Epithelial cell of esophagus (primary cell): ENCODE data around the gene CASZ1.

Experiments
- DNase-seq: peaks from one replicate; pipeline ENCODE4 v3.0.0; 2010; ENCODE audit warnings: low read depth
- H3K4me3 ChIP-seq: 2 replicates; pipeline ENCODE4 v1.5.1; 2011; ENCODE audit warnings: mild to moderate bottlenecking, low read length, control low read depth
- TF ChIP-seq, protein P1 (sequence below): IDR thresholded peaks from 2 replicates; pipeline ENCODE4 v1.5.1; 2011; ENCODE audit warnings: low read depth, mild to moderate bottlenecking, low read length, control low read depth, inconsistent platforms; ENCODE audit not compliant: insufficient read depth; ENCODE audit errors: missing control alignments

Gene CASZ1

DNA sequence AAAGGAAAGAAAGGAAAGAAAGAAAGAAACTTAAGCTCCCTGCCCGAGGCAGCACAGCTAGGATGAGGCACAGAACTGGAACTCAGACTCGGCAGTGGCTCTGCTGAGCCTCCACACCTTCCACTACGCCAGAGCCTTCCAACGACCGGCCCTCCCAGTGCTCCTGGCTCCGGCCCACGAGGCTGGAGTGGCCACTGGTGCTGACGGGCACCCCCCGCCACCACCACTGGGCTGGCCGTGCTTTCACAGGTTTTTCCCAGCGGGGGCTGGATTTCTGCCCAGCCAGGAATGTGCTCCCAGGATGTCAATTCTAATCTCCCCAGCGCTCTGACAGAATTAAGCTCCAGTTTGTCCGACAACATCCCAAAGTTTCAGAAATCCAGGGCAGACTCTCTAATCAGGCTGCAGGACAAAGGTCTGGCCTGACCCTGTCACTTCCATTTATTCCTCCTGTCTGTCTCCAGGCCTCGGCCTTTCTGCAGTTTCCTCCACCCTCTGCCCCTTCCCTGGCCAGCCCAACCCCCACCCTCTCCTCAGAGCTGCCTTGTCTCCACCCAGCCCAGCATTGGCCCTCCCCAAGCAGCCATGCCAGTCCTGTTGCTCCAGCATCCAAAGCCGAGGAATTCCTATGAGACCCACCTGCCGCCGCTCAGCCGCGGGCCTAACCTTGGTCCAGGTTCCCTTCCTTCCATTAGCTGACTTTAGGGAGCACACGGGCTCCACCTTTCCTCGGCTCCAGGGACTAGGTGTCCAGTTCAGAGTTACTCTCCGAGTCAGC is 81.9 kb downstream of the CASZ1 start:
- DNase-seq, result no peak
- TF ChIP-seq, protein P1, sequence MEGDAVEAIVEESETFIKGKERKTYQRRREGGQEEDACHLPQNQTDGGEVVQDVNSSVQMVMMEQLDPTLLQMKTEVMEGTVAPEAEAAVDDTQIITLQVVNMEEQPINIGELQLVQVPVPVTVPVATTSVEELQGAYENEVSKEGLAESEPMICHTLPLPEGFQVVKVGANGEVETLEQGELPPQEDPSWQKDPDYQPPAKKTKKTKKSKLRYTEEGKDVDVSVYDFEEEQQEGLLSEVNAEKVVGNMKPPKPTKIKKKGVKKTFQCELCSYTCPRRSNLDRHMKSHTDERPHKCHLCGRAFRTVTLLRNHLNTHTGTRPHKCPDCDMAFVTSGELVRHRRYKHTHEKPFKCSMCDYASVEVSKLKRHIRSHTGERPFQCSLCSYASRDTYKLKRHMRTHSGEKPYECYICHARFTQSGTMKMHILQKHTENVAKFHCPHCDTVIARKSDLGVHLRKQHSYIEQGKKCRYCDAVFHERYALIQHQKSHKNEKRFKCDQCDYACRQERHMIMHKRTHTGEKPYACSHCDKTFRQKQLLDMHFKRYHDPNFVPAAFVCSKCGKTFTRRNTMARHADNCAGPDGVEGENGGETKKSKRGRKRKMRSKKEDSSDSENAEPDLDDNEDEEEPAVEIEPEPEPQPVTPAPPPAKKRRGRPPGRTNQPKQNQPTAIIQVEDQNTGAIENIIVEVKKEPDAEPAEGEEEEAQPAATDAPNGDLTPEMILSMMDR, result no peak
- no peak overlapping the region for H3K4me3 ChIP-seq

DNA sequence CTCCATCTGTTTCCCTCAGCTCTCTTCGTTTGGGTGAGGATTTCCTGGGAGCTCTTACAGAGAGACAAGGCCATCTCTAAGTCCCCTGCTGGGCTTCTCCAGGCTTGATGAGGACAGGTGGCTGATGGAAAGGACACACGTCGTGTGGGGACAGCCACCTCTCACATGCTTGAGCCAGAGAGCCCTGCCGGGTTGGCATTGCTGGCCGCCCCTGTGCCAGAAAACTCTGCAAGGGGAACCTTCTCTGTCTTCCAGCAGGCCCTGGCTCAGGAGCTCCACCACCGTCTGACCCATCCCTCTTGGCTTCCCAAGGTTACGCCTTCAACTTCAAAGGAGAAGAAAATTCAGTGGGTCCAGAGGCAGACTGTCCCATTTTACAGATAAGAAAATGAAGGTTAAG is 82.8 kb downstream of the CASZ1 start:
- DNase-seq, result no peak
- TF ChIP-seq, protein P1, result no peak
- H3K4me3 ChIP-seq, result no peak overlapping the region

DNA sequence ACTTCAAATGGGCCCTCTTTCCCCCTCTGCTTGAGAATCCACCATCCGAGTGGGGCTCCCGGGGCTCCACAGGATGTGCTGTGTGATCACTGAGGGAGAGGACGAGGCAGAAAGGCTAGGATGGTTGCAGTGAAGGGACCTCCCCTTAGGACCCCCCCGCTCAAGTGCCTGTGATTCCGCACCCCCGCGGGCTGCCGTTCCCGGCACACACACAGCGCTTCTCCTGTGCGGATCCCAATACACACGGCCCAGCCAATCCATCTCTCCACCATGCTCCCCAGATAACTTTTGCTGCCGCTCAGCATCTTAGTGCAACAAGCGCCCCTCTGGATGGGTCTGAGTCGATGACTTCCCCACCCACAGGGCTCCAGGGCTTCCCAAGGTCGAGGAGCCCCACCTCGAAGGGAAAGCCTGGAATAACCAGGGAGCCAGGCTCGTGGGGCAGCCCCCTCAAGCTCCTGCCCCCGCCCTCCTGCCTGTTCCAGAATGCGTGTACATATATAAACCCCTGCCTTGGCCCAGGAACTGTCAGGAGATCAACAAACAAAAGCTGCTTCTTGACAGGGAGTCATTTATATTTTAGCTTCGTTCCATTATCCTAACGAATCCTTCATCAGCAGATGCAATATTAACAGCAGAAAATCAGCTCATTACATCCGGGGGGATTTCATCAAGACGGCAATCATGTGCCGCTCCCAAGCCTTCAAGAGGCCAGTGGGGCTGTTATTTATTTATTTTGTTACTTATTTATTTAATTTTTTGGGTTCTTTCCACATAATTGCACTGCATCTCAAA is 83.7 kb downstream of the CASZ1 start:
- TF ChIP-seq, protein P1, result no peak

DNA sequence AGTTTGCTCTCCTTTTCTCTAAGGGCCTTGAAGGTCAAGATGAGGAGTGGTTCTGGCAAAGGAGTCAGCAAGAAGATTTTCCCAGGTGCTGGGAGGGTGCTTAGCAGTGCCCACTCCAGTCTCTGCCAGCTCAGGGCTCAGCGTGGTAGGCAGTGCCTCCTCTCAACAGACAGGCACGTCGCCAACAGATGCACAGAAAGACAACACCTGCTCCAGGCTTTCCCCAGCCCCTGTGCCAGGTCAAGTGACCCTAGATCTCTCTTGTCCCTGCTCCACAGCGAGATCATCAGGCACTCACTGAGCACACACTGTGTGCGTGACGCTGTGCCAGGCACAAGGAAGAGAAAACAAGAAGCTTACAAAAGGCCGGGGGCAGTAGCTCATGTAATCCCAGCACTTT is 86.0 kb downstream of the CASZ1 start:
- H3K4me3 ChIP-seq, result no peak overlapping the region
- no peak for DNase-seq
- TF ChIP-seq, protein P1, result no peak

More for the DNA sequence above, 83.7 kb downstream of the CASZ1 start:
- no peak overlapping the region for H3K4me3 ChIP-seq
- DNase-seq, result no peak

DNA sequence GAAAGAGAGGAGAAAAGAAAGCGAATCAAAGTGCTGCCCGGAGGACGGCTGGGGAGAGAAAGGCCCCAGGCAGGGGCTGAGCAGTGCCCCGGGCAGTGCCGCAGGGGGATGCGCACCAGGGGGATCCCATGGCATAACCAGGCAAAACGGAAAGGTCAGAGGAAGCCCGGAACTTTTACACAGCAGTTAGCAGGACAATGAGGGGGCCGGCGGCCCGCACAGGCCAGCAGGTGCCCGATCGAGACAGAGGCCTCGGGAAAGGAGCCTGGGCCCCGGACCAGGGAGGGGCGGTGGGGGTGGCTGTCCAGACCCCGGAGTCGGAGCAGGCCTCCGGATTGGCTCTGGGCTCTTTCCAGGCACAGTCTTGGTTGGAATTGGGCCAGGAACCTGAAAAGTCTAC is 86.8 kb downstream of the CASZ1 start:
- H3K4me3 ChIP-seq, result no peak overlapping the region

DNA sequence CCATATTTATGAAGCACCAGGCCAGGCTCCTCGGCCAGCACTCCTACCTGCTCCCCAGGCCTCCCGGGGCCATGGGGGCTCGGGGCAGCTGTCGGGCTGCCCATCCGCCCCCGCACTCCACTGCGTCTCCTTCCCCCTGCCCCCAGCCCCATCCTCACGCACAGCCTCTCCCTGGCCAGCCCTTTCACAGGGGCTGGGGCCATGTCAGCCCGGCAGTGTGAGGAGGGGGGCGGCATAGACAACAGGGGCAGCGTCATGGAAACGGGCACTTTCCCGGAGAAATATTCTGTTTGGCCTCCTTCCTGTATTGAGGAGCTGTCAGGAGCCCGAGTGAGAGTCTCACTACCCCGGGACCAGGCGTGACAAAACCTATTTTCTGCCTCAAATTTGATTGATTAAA is 87.3 kb downstream of the CASZ1 start:
- TF ChIP-seq, protein P1, result no peak
- H3K4me3 ChIP-seq, result no peak overlapping the region
- no peak for DNase-seq

More for the DNA sequence above, 86.8 kb downstream of the CASZ1 start:
- no peak for DNase-seq
- TF ChIP-seq, protein P1, result no peak
